SK-N-DZ (cell line): ENCODE data around the gene FOXP3. TPM values are rescaled to one million over a fixed set of nuclear protein-coding genes. Genes with fewer than 3 reads are reported as not detected.
"Not testable (repeated sequence)": the region's sequence is repeated elsewhere in the genome, so short reads cannot be mapped to it uniquely, and the experiment has no call there.

Experiments used
- DNase-seq: peaks from one replicate; pipeline ENCODE4 v3.0.0-alpha.2; 2015; ENCODE audit warnings: low spot score
- polyA plus RNA-seq, 2 experiments: library from polyadenylated mRNA; depleted of rRNA; stranded (reverse); fragments of >200 nt; gene quantifications; 2 replicates each; pipeline ENCODE4 v1.2.3, GENCODE V29; 2014

The FOXP3 gene
- polyA plus RNA-seq (2014; cell fraction: cytosol; rRNA removed): 0.24 TPM in 1 of 2 replicates, not detected in the other
- not detected in 2 replicates for polyA plus RNA-seq (2014; cell fraction: nucleus; rRNA removed)

DNA sequence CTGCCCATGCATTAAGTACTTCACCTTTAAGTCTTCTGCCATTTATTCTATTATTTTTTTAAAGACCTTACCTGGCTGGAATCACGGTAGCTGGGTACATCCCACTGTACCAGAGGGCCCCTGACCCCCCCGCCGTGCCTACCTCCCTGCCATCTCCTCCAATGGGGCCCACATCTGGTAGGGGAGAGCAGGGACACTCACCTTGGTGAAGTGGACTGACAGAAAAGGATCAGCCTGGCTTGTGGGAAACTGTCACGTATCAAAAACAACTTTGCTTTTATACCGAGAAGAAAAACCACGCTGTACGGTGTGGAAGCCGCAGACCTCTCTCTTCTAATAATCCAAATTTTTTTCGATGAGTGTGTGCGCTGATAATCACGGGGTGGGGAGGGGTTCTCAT lies at the start of gene FOXP3:
Gene FOXP3, minus strand, starts transcription at position 251 of the 400 bp plus-strand sequence. CDS start 6,205 bp downstream, outside the sequence.
- DNase-seq: no peak

DNA sequence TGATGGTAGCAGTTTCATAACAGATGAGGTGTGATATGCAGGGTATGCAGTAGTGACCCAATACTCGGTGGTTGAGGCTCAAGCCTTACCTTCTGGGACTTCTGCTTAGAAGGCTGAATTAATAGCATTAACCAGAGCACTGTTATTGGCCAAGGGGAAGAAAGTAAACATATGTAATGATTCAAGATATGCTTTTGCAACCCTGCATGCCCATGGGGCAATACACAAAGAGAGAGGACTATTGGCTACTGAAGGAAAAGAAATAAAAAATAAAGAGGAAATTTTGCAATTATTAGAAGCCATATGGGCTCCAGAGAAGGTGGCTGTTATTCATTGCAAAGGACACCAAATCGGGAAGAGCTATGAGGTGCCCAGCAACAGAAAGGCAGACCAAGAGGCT lies 47.7 kb upstream of the FOXP3 start:
- DNase-seq: no peak

DNA sequence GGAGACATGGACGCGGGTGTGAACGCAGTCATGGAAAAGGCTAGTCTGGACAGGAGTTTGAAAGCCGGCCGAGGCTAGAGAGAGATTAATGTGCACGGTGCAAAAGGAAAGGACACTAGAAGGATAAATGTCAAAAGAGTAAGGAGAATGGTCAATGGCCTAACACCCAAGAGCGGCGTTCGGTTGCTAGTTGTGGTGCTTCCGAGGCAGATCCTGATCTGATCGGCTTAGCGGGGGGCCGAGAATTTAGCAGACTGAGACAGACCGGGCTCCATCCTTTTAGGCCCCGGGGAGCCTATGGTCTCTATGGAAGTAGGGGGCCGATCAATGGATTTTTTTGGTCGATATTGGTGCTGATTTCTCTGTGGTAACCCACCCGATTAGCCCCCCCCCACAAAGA lies 45.9 kb upstream of the FOXP3 start:
- no peak for DNase-seq

DNA sequence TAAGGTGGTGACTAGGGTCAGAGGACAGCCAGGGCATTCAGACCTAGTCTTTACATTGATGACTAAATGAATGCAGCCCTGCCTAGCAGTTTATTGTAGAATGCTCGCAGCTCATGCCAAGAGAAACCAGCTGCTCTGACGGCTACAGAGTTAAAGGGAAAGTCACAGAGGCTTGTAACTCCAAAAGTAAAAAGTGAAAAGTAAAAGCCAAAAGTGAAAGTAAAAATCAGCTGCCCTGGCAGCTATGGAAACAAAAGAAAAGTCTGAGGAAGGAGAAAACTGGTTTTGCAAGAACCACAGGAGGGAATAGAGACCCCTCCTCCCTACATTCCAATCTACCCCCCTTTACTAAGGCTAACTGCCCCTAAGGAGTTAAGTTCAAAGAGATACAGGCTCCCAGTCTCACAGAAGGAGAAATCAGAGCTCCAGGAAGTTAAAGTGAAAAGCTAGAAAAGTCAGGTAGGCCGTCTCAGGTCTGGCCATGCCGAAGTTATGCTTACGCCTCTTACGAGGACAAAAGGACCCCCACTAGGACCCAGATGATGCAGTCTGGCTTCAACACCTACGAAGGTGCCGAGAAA lies 45.0 kb upstream of the FOXP3 start:
- no peak for DNase-seq

DNA sequence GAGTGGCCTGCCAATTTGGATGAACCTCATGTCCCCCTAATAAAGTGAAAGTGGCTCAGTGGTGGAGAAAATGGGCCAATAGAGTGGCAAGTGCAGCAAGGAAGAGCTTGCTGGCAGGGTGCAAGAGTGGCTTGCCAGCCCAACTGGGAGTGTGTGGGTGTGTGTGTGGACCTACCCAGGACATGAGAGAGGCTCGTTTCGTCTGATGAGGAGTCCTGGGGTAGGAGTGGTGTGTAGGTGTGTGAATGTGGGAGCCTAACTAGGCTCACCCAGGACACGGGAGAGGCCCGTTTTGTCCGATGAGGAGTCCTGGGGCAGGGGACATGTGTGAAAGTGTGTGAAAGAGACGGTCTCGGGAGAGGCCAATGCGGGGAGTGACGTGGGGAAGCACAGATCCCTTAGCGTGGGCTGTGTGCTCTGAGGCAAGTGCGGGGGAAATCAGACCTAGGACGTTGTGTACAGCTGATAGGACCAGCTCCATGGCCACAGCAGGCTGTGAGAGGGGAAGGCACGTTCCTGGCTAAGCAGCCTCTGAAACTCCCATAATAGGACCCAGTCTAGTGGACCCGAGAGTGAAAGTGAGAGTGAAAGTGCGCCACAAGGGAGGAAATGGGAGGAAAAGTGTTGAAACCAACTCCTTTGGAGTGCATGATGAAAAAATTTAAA lies 44.2 kb upstream of the FOXP3 start:
- DNase-seq: no peak

DNA sequence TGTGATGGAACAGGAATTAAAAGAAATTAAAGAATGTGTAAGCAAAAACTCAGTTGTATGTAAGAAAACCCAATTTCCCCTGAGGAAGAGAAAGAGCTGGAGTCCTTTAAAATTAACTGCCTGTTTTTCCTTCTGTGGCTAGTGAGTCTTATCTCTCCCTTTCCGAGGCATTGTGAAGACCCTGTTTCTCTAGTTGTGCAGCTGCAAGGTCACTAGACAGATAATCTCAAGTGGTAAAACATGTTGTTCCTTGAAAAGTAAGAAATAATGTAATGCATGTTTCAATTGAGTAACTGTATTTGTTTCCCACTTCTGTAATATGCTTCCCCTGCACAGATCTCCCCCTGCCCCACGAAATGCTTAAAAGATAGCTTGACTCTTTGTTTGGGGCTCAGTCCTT lies 43.3 kb upstream of the FOXP3 start:
- DNase-seq: not testable (repeated sequence)

GRCh38 chrX:49303346-49303745 lies 38.8 kb upstream of the FOXP3 start, which contains the start of gene GAGE10:
GAGE10 (plus strand) TSS chrX:49303646; CDS start chrX:49304860, 1,214 bp downstream.
- no peak for DNase-seq

- DNase-seq: no peak
Measured at GRCh38 chrX:49300703-49301102, 36.2 kb upstream of the FOXP3 start.

- DNase-seq: not testable (repeated sequence)
Measured at GRCh38 chrX:49299293-49299692, 34.8 kb upstream of the FOXP3 start.

DNA sequence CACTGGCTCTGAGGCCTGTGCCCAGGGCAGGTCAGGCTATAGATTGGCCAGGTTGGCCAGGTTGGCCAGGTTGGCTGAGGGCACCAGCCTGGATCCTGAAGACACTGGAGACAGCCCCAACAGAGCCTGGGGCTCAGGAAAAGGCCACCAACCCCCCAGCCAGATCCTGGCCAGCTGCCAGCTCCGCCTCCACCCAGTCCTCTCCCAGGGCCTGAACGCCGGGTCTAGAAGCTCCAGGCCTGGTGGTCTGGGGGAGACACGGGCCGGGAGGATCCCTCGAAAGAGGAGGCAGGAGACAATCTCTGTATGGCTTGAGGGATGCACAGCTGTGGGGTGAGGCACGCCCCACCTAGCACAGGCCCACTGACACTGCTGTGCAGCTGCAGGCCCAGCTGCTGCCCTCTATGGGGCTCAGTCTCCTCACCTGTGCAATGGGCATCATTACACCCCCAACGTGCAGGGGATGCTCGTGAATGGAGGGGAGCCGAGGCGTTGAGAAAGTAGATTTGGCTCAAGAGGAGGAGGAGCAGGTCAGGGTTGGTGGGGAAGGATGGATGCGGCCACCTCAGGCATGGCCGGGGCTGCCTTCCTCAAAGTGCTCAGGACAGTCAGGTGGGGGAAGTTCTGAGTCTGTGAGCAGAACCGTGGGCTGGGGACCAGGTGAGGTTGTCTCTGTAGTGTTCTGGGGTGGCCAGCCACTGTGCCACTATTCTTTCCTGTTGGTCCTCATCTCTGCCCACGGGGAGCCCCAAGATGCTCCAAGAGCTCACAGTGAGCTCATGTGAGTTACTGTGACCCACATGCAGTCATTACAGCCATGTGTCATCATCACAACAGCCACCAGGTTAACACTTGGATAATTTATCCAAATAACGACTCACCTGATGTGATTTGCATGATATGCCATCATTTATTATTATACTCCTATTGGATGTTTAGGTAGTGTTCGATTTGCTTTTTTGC lies 28.2 kb upstream of the FOXP3 start:
- no peak for DNase-seq

- peak; percentile 47 for DNase-seq
Measured at GRCh38 chrX:49291615-49292337, 27.3 kb upstream of the FOXP3 start.

DNA sequence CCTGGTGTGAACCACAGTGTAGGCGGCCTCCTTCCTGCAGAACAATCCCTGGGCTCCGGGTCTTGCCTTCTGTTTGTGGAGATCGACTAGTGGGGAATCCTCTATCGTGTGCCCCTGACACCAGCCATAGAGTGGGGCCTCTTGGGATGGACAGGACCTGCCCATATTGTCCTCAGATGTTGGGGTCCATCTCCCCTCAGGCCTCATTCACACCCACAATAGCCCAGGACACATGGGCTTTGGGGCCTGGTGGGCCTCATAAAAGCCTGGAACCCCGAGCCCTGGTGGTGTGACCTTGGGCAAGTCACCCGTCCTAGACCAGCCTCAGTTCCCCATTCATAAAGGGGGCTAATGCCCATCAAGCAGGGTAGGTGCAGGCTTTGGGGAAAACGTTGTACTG lies 25.7 kb upstream of the FOXP3 start:
- no peak for DNase-seq

GRCh38 chrX:49287665-49288064 lies 23.2 kb upstream of the FOXP3 start:
- DNase-seq: no peak

- DNase-seq: no peak
Measured at GRCh38 chrX:49286581-49286980, 22.1 kb upstream of the FOXP3 start.

DNA sequence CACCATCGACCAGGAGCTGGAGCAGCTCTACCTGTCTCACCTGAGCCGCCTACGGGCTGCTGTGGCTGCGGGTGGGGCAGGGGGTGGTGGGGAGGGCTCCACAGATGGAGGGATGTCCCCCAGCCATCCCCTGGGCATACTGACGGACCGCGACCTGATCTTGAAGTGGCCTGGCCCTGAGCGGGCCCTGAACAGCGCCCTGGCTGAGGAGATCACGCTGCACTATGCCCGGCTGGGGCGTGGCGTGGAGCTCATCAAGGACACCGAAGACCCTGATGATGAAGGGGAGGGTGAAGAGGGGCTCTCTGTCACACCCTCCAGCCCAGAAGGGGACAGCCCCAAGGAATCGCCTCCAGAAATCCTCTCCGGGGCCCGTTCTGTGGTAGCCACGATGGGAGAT lies 21.6 kb upstream of the FOXP3 start:
- no peak for DNase-seq

- no peak for DNase-seq
Measured at GRCh38 chrX:49284212-49284611, 19.7 kb upstream of the FOXP3 start.

DNA sequence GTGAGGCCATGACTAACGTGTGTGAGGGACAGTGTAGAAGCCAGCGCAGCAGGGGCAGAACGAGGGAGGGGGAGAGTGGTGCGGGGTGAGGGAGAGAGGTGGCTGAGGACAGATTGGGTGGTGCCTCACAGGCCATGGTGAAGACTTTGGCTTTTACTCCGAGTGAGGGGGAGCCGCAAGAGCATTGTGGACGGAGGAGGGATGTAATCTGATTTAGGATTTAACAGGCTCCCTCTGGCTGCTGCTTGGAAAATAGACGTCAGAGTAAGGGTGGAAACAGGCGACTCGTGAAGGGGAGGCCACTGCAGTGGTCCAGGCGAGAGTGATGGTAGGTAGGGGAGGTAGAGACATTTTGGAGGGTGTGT lies 18.1 kb upstream of the FOXP3 start:
- peak; percentile 67 for DNase-seq

GRCh38 chrX:49278081-49278480 lies 13.6 kb upstream of the FOXP3 start:
- no peak for DNase-seq

- no peak for DNase-seq
Measured at GRCh38 chrX:49277535-49277830, 13.0 kb upstream of the FOXP3 start.

GRCh38 chrX:49276671-49277534 lies 12.4 kb upstream of the FOXP3 start:
- DNase-seq: no peak

DNA sequence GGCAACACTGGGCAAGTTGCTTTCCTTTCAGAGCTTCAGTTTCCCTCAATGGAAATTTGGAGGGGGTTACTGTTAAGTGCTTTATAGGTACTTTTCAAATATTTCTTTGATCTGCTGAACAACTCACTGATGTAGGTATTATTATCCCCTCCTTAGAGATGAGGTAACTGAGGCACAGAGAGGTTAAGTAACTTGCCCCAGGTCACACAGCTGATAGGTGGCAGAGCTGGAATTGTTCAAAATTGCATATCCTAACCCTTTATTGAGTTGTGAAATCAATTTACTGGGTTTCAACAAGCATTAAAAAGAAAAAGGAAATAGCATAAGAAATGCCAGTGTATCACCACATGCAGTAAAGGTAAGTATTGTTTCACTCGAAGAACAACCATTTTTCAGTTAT lies 11.7 kb upstream of the FOXP3 start:
- DNase-seq: no peak
